SK-N-SH (cell line): ENCODE data around the gene MRPL58. TPM values are rescaled to one million over a fixed set of nuclear protein-coding genes. Genes with fewer than 3 reads are reported as not detected.

Experiments
- CTCF ChIA-PET: fragments of 300-600, 350-600 bp; formaldehyde crosslinking; extraction: SDS; loops from one replicate; lab custom pipeline; 2021; lab: Yijun Ruan, JAX
- POLR2A ChIA-PET: fragments of 350-600 bp; sonication (Branson Sonifier 250); formaldehyde crosslinking; extraction: SDS; loops from one replicate; lab custom pipeline; 2020; ENCODE audit warnings: antibody characterized with exemption, inconsistent platforms; lab: Yijun Ruan, JAX
- DNase-seq: peaks from one replicate; pipeline ENCODE4 v3.0.0; 2012
- H2AFZ ChIP-seq: fragments of 200-600 bp; sonication (generic); 2 replicates; pipeline ENCODE4 v1.8.1; 2016; ENCODE audit warnings: antibody characterized with exemption, mild to moderate bottlenecking, low read depth
- H3F3A ChIP-seq: fragments of 200-600 bp; sonication (generic); replicated peaks from 2 replicates; pipeline ENCODE3; 2016; ENCODE audit warnings: antibody characterized with exemption, mild to moderate bottlenecking; ENCODE audit not compliant: insufficient read depth
- H3K27ac ChIP-seq, 2 experiments: fragments of 200-500 bp in 1 of 2; fragments of 200-600 bp in 1 of 2; sonication (Bioruptor generic) in 1 of 2; sonication (generic), shearing (Covaris generic) in 1 of 2; 2 replicates each; pipeline versions ENCODE4 v1.5.1 to v1.6.1; 2014 to 2016; ENCODE audit warnings: low read depth in 2 of 2, inconsistent platforms in 1 of 2, low read length in 1 of 2, mild to moderate bottlenecking in 1 of 2, mixed read lengths in 1 of 2
- H3K27me3 ChIP-seq: fragments of 200-600 bp; sonication (generic), shearing (Covaris generic); 2 replicates; pipeline ENCODE4 v1.6.1; 2016; ENCODE audit warnings: mixed run types; ENCODE audit not compliant: insufficient read depth
- H3K36me3 ChIP-seq, 2 experiments: fragments of 200-500 bp in 1 of 2; fragments of 200-600 bp in 1 of 2; sonication (Bioruptor generic) in 1 of 2; sonication (generic) in 1 of 2; replicated peaks in 1 of 2; 2 replicates each; pipeline versions ENCODE3 to v1.5.1; 2014 to 2016; ENCODE audit warnings: low read length in 1 of 2, mild to moderate bottlenecking in 1 of 2; ENCODE audit not compliant: insufficient read depth in 2 of 2, control insufficient read depth in 1 of 2
- H3K4me1 ChIP-seq, 2 experiments: fragments of 200-500 bp in 1 of 2; fragments of 200-600 bp in 1 of 2; sonication (Bioruptor generic) in 1 of 2; sonication (generic), shearing (Covaris generic) in 1 of 2; 2 replicates each; pipeline versions ENCODE4 v1.5.1 to v1.6.1; 2014 to 2016; ENCODE audit warnings: low read depth in 1 of 2, low read length in 1 of 2, mixed run types in 1 of 2; ENCODE audit not compliant: insufficient read depth in 2 of 2, control insufficient read depth in 1 of 2
- H3K4me2 ChIP-seq: fragments of 200-600 bp; sonication (generic), shearing (Covaris generic); 2 replicates; pipeline ENCODE4 v1.6.1; 2017; ENCODE audit warnings: mixed run types
- H3K4me3 ChIP-seq, 2 experiments: fragments of 200-500 bp in 1 of 2; fragments of 200-600 bp in 1 of 2; sonication (Bioruptor generic) in 1 of 2; sonication (generic), shearing (Covaris generic) in 1 of 2; 2 replicates each; pipeline versions ENCODE4 v1.5.1 to v1.8.1; 2014 to 2016; ENCODE audit warnings: low read depth in 2 of 2, inconsistent platforms in 1 of 2, low read length in 1 of 2, mild to moderate bottlenecking in 1 of 2, mixed read lengths in 1 of 2, moderate library complexity in 1 of 2
- H3K79me2 ChIP-seq: fragments of 200-600 bp; sonication (generic); 2 replicates; pipeline ENCODE4 v1.8.1; 2017; ENCODE audit warnings: mild to moderate bottlenecking; ENCODE audit not compliant: insufficient read depth
- H3K9ac ChIP-seq: fragments of 200-600 bp; sonication (generic); 2 replicates; pipeline ENCODE4 v1.6.1; 2017; ENCODE audit warnings: mixed run types
- H3K9me2 ChIP-seq: fragments of 200-600 bp; sonication (generic); 2 replicates; pipeline ENCODE4 v1.6.1; 2017; ENCODE audit warnings: mixed run types
- H3K9me3 ChIP-seq: fragments of 200-600 bp; sonication (generic); 2 replicates; pipeline ENCODE4 v1.6.1; 2017; ENCODE audit warnings: mixed run types, mild to moderate bottlenecking, moderate library complexity
- H4K20me1 ChIP-seq: fragments of 200-600 bp; sonication (generic); 2 replicates; pipeline ENCODE4 v1.6.1; 2017; ENCODE audit warnings: mild to moderate bottlenecking, mixed run types; ENCODE audit not compliant: insufficient read depth
- CHD2 ChIP-seq: fragments of 150-350 bp; IDR thresholded peaks from 2 replicates; pipeline ENCODE4 v1.6.1; 2018; ENCODE audit warnings: low read length; ENCODE audit not compliant: partially characterized antibody
- ELF1 ChIP-seq: IDR thresholded peaks from 2 replicates; pipeline ENCODE4 v1.4.0; 2012
- FOSL2 ChIP-seq: IDR thresholded peaks from 2 replicates; pipeline ENCODE4 v1.4.0; 2012; ENCODE audit warnings: low read depth, mild to moderate bottlenecking, moderate library complexity, borderline replicate concordance
- FOXJ3 ChIP-seq: sonication (generic); formaldehyde crosslinking; IDR thresholded peaks from 2 replicates; pipeline ENCODE4 v1.5.1; 2020; ENCODE audit warnings: mild to moderate bottlenecking, missing genetic modification reagents
- FOXM1 ChIP-seq: IDR thresholded peaks from 2 replicates; pipeline ENCODE4 v1.4.0; 2012; ENCODE audit warnings: low read depth, mild to moderate bottlenecking
- GABPA ChIP-seq: IDR thresholded peaks from 2 replicates; pipeline ENCODE4 v1.4.0; 2012; ENCODE audit warnings: low read depth, mild to moderate bottlenecking
- GATA2 ChIP-seq: sonication (generic); formaldehyde crosslinking; IDR thresholded peaks from 2 replicates; pipeline ENCODE4 v1.5.0; 2020; ENCODE audit warnings: mild to moderate bottlenecking, missing genetic modification reagents
- JUND ChIP-seq: IDR thresholded peaks from 2 replicates; pipeline ENCODE4 v1.4.0; 2012
- NFIC ChIP-seq: IDR thresholded peaks from 2 replicates; pipeline ENCODE4 v1.4.0; 2012; ENCODE audit warnings: borderline replicate concordance
- RAD21 ChIP-seq: IDR thresholded peaks from 2 replicates; pipeline ENCODE4 v1.6.1; 2012; ENCODE audit warnings: mild to moderate bottlenecking, low read length
- RCOR1 ChIP-seq: fragments of 150-350 bp; IDR thresholded peaks from 2 replicates; pipeline ENCODE4 v1.6.1; 2017; ENCODE audit warnings: antibody characterized with exemption, low read length
- RXRA ChIP-seq: IDR thresholded peaks from 2 replicates; pipeline ENCODE4 v1.4.0; 2012; ENCODE audit warnings: low read depth, mild to moderate bottlenecking, borderline replicate concordance
- TCF12 ChIP-seq: IDR thresholded peaks from 2 replicates; pipeline ENCODE4 v1.4.0; 2012
- YY1 ChIP-seq: IDR thresholded peaks from 2 replicates; pipeline ENCODE4 v1.4.0; 2012; ENCODE audit warnings: low read depth, mild to moderate bottlenecking
- WGBS: methylation state at CpG from one replicate; pipeline ENCODE4 v1.1.6; 2017; ENCODE audit warnings: low lambda C conversion rate; 5-methylcytosine and 5-hydroxymethylcytosine counted together
- polyA plus RNA-seq, 3 experiments: library from polyadenylated mRNA; depleted of rRNA; stranded (reverse); fragments of >200 nt; gene quantifications; 2 replicates each; pipeline ENCODE4 v1.2.3, GENCODE V29; 2012
- TF ChIP-seq, protein P1 (sequence below): fragments of 150-350 bp; IDR thresholded peaks from 2 replicates; pipeline ENCODE4 v1.6.1; 2016; ENCODE audit warnings: mild to moderate bottlenecking, low read depth, low read length
- TF ChIP-seq, protein P2 (sequence below): IDR thresholded peaks from 2 replicates; pipeline ENCODE4 v1.4.0; 2012; ENCODE audit warnings: low read depth
- TF ChIP-seq, protein P3 (sequence below): IDR thresholded peaks from 2 replicates; pipeline ENCODE4 v1.4.0; 2012; ENCODE audit warnings: low read depth, borderline replicate concordance

The MRPL58 gene
- polyA plus RNA-seq, 1 of the 3 experiments (the other 2 are of a cell fraction): 87.3 TPM

DNA sequence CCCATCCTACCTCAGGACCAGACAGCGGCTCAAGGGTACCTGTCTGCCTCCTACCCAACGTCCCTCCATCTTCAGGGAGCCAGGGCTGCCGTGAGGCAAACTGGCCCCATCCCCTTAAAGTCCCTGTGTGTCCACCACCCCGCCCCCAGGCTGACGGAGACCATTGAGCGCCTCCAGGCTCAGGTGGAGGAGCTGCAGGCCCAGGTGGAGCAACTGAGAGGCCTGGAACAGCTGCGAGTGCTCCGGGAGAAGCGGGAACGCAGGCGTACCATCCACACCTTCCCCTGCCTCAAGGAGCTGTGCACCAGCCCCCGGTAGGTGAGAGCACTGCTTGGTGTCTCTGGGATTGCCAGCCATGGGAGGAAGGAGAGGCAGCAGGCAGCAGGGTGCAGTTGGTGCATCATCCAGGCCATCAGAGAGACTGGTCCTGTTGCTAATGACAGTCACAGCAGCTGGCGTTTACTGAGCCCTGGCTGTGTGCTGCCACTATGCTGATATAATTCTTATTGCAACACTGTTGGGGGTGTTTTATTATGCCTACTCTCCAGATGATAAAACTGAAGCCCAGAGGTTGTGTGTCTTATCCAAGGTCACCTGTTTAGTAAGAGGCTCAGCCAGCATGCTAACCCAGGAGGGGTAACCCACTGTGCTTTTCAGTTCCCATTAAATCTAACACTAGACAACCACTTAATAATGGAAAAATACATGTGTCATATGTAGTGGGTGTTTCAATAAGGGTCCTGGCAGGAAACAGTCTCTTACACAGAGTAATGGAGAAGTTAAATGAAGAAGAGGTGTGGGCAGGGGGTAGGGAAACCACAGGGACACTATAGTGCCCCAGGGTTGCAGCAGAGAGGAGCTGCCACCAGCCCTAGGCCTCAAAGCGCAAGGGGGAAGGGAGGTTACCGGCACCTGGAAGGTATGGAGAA is 10.3 kb upstream of the MRPL58 start:
- peaks cover 12% of the 10 kb centered on the region for H3K79me2 ChIP-seq
- CTCF ChIA-PET: interaction anchor here (1.0 to 19.8 kb wide), 4 partner anchors 12 to 128 kb away, joined by 3 to 295 read pairs (median 4); partner anchors contain the start of gene CDR2L
- H3K9me3 ChIP-seq: no peaks in the 10 kb centered on the region
- H3K27me3 ChIP-seq: no peaks in the 10 kb centered on the region
- no peaks in the 10 kb centered on the region for H3K9me2 ChIP-seq
- no peak for DNase-seq
- peaks cover 24 to 32% of the 10 kb centered on the region in 2 experiments for H3K36me3 ChIP-seq
- H3K4me3 ChIP-seq: no peak overlapping the region
- no peak for TF ChIP-seq CHD2
- no peak for TF ChIP-seq NFIC
- no peak for TF ChIP-seq FOXM1
- no peak for TF ChIP-seq FOSL2
- no peak for TF ChIP-seq RCOR1
- no peak for TF ChIP-seq ELF1
- TF ChIP-seq RAD21: no peak
- no peak for TF ChIP-seq TCF12
- no peak for TF ChIP-seq GABPA
- TF ChIP-seq FOXJ3 (CRISPR knock-in tag): no peak
- TF ChIP-seq, protein P1, sequence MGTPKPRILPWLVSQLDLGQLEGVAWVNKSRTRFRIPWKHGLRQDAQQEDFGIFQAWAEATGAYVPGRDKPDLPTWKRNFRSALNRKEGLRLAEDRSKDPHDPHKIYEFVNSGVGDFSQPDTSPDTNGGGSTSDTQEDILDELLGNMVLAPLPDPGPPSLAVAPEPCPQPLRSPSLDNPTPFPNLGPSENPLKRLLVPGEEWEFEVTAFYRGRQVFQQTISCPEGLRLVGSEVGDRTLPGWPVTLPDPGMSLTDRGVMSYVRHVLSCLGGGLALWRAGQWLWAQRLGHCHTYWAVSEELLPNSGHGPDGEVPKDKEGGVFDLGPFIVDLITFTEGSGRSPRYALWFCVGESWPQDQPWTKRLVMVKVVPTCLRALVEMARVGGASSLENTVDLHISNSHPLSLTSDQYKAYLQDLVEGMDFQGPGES: no peak
- no peak for TF ChIP-seq GATA2
- no peak for TF ChIP-seq RXRA
- TF ChIP-seq, protein P2, sequence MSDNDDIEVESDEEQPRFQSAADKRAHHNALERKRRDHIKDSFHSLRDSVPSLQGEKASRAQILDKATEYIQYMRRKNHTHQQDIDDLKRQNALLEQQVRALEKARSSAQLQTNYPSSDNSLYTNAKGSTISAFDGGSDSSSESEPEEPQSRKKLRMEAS: no peak
- TF ChIP-seq JUND: no peak
- TF ChIP-seq, protein P3, sequence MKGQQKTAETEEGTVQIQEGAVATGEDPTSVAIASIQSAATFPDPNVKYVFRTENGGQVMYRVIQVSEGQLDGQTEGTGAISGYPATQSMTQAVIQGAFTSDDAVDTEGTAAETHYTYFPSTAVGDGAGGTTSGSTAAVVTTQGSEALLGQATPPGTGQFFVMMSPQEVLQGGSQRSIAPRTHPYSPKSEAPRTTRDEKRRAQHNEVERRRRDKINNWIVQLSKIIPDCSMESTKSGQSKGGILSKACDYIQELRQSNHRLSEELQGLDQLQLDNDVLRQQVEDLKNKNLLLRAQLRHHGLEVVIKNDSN: no peak
- TF ChIP-seq YY1: no peak
- no peak overlapping the region for H2AFZ ChIP-seq
- no peaks in the 10 kb centered on the region for H3F3A ChIP-seq
- H3K27ac ChIP-seq: no peak overlapping the region
- WGBS: 95% methylated on average over 15 of the region's 15 CpGs
- no peak overlapping the region for H3K4me2 ChIP-seq
- H3K9ac ChIP-seq: no peak overlapping the region
- H3K4me1 ChIP-seq: no peaks in the 10 kb centered on the region
- no peaks in the 10 kb centered on the region for H4K20me1 ChIP-seq
- POLR2A ChIA-PET: interaction anchor here (1.5 kb wide), 1 partner anchor 9 kb away, joined by 3 read pairs; no protein-coding TSS in a partner anchor
